ENCODE results near the gene GPSM3.

GPSM3 gene

DNA sequence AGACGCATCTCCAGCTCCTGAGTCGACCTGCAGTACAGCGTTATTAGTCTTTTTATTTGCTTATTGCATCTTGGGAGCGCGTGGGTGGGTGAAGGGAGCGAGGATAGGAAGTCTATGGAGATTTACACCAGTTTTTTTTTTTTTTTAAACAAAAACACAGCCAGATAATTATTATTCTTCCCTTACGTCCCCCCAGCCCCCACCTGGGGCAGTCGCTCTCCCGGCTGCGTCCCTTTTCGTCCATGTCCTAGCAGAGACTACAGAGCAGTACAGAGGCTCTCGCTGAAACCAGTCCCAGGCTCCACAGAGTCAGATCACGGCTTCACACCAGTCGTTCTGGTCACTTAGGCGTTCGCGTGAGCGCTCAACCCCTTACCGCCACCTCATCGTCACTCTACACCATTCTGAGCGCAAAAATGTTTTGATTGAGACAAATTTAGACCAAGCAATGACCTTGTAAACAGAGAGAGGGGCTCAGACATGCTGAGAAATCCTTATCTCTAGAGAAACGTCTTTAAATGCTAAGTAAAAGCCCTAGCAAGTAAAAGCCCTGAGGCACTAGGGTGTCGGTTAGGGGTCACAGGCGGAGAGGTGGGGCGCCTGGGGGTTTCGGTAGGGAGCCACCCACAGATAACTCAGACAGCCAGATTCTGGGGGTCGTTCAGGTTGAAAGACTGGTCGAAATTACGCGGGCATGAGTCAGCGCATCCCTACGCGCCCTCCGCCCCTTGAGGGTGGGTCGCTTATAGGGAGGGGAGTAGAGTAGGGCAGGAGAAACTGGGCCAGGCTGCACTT is 39.5 kb downstream of the GPSM3 start:
- peak overlapping the region; percentile 92 for H3K27ac ChIP-seq (ENCODE audit: low read depth, low read length)
- peaks cover 22% of the 10 kb centered on the region for H3K36me3 ChIP-seq (ENCODE audit: insufficient read depth, low read length)
- 2% methylated on average over 32 of the region's 35 CpGs for WGBS
- peak overlapping the region; percentile 92 for H3K4me3 ChIP-seq (ENCODE audit: low read length)
- H3K4me1 ChIP-seq (ENCODE audit: insufficient read depth, low read length) = peaks cover 8% of the 10 kb centered on the region
- no peaks in the 10 kb centered on the region for H3K9me3 ChIP-seq (ENCODE audit: insufficient read depth, low read depth, low read length)
- peaks cover 24% of the 10 kb centered on the region for H3K27me3 ChIP-seq (ENCODE audit: insufficient read depth, low read length)
- peak overlapping the region; percentile 87 for H3K9ac ChIP-seq (ENCODE audit: low read depth, low read length)

DNA sequence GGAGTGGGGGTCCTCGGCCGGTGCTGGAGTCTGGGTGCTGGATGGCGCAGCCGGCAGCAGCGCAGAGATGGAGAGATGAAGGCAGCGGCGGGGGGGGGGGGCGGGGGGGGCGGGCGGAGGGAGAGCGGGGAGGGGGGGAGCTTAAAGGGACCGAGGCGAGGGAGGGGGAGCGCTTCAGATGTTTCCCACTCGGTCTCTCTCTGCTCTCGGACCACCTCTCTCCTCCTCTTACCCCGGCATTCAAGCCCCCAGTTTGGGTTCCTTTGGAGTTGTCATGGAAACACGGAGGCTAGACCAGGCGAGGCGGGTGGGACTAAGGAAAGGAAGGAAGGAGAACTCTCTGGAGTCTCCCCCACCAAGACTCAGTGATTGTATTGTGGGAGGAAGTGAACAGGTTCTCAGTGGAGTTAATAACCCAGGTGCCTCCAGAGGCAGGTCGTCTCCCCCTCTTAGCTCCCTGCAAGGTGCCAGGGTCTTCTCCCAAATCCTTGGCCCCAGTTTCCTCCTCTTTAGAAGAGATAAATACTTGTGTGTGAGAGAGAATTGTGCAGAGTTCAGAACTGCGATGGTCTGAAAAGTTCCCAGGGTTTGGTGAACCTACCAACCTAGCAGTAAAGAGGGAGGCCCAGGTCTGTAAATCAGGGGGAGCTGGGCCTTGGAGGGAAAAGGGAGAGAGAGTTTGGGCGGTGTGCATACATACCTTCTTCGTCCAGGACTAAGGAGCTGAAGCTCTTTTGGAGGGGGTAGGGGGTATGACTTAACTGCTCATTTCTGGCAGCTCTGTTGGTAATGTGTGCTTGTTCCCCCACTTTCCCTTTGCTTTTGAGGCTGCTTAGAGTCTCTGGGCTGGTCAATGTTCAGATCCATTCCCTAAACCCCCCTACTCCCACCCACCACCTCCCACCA is 40.3 kb downstream of the GPSM3 start, which contains the start of gene PRRT1:
Gene PRRT1, minus strand, starts transcription at position 77 of the 906 bp plus-strand sequence. CDS start 112 bp downstream, outside the sequence.
- Histone ChIP-seq H3K27ac (ENCODE audit: low read depth, low read length) (peak within 1 kb of the TSS; percentile 92; the same call in 1 of the 2 replicates), H3K4me1 (ENCODE audit: insufficient read depth, low read length) (peaks cover 8% of the 10 kb centered on the region), H3K36me3 (ENCODE audit: insufficient read depth, low read length) (peaks cover 13% of the 10 kb centered on the region), H3K9me3 (ENCODE audit: insufficient read depth, low read depth, low read length) (no peaks in the 10 kb centered on the region), H3K4me3 (ENCODE audit: low read length) (peak within 1 kb of the TSS; percentile 92), H3K27me3 (ENCODE audit: insufficient read depth, low read length) (peaks cover 24% of the 10 kb centered on the region), H3K9ac (ENCODE audit: low read depth, low read length) (peak within 1 kb of the TSS; percentile 87; the same call in 1 of the 2 replicates)
- 10% methylated on average over 9 of the region's 24 CpGs for WGBS

DNA sequence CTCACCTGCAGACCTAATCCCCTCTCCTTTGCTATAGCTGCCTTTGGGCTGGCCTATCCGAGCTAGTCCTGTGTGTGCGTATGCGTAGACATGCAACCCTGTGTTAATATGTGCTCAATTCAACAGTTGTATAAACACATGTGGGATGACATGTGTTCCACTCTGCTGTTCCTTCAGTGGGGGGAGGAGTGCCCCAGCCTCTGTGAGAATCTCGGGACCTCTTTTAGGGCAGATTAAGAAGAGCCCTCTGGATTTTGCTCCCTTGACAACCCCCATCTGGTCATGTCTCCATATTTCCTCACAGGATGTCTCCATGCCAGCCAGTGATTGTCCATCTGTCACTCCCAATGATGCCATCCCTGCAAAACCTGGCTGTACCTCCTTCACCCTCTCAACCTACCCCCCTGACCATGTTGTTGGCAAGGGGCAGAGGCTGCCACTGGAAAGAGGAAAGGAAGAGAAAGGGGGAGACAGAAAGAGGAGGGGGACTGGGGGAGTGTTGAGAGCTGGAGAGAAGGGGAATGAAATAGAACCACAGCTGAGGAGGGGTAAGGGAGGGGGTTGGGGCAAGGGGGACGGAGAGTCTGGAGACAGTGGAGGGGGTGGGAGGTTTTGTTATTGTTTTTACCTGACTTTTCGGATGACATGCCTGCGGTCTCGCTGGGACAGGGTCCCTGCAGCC is 41.1 kb downstream of the GPSM3 start:
- Histone ChIP-seq H3K27ac (ENCODE audit: low read depth, low read length) (no peak overlapping the region), H3K4me3 (ENCODE audit: low read length) (no peak overlapping the region; the same call in none of the 2 replicates), H3K27me3 (ENCODE audit: insufficient read depth, low read length) (peaks cover 24% of the 10 kb centered on the region), H3K9me3 (ENCODE audit: insufficient read depth, low read depth, low read length) (no peaks in the 10 kb centered on the region), H3K36me3 (ENCODE audit: insufficient read depth, low read length) (peaks cover 5% of the 10 kb centered on the region), H3K9ac (ENCODE audit: low read depth, low read length) (no peak overlapping the region), H3K4me1 (ENCODE audit: insufficient read depth, low read length) (peaks cover 14% of the 10 kb centered on the region)
- WGBS = 34% methylated on average over 8 of the region's 8 CpGs

- Histone ChIP-seq H3K27ac (ENCODE audit: low read depth, low read length) (no peak overlapping the region), H3K4me3 (ENCODE audit: low read length) (peak overlapping the region; percentile 47), H3K27me3 (ENCODE audit: insufficient read depth, low read length) (peaks cover 24% of the 10 kb centered on the region), H3K9ac (ENCODE audit: low read depth, low read length) (no peak overlapping the region), H3K36me3 (ENCODE audit: insufficient read depth, low read length) (no peaks in the 10 kb centered on the region), H3K4me1 (ENCODE audit: insufficient read depth, low read length) (peaks cover 19% of the 10 kb centered on the region), H3K9me3 (ENCODE audit: insufficient read depth, low read depth, low read length) (no peaks in the 10 kb centered on the region)
- WGBS = 52% methylated on average over 55 of the region's 55 CpGs
Observed at GRCh38 chr6:32149932-32150870, 42.2 kb downstream of the GPSM3 start.

- H3K36me3 ChIP-seq (ENCODE audit: insufficient read depth, low read length) = no peaks in the 10 kb centered on the region
- no peak overlapping the region for H3K9ac ChIP-seq (ENCODE audit: low read depth, low read length)
- H3K27me3 ChIP-seq (ENCODE audit: insufficient read depth, low read length) = peaks cover 24% of the 10 kb centered on the region
- no peaks in the 10 kb centered on the region for H3K9me3 ChIP-seq (ENCODE audit: insufficient read depth, low read depth, low read length)
- no peak overlapping the region for H3K4me3 ChIP-seq (ENCODE audit: low read length)
- WGBS = 95% methylated on average over 47 of the region's 47 CpGs
- peaks cover 19% of the 10 kb centered on the region for H3K4me1 ChIP-seq (ENCODE audit: insufficient read depth, low read length)
- H3K27ac ChIP-seq (ENCODE audit: low read depth, low read length) = no peak overlapping the region
Observed at GRCh38 chr6:32149092-32149755, 43.2 kb downstream of the GPSM3 start.

- Histone ChIP-seq H3K27me3 (ENCODE audit: insufficient read depth, low read length) (peaks cover 24% of the 10 kb centered on the region), H3K9me3 (ENCODE audit: insufficient read depth, low read depth, low read length) (no peaks in the 10 kb centered on the region), H3K4me1 (ENCODE audit: insufficient read depth, low read length) (peaks cover 19% of the 10 kb centered on the region), H3K36me3 (ENCODE audit: insufficient read depth, low read length) (no peaks in the 10 kb centered on the region), H3K27ac (ENCODE audit: low read depth, low read length) (no peak overlapping the region), H3K9ac (ENCODE audit: low read depth, low read length) (no peak overlapping the region), H3K4me3 (ENCODE audit: low read length) (peak overlapping the region; percentile 31; the same call in 1 of the 2 replicates)
- WGBS = 89% methylated on average over 38 of the region's 39 CpGs
Observed at GRCh38 chr6:32148289-32149091, 44.0 kb downstream of the GPSM3 start.

DNA sequence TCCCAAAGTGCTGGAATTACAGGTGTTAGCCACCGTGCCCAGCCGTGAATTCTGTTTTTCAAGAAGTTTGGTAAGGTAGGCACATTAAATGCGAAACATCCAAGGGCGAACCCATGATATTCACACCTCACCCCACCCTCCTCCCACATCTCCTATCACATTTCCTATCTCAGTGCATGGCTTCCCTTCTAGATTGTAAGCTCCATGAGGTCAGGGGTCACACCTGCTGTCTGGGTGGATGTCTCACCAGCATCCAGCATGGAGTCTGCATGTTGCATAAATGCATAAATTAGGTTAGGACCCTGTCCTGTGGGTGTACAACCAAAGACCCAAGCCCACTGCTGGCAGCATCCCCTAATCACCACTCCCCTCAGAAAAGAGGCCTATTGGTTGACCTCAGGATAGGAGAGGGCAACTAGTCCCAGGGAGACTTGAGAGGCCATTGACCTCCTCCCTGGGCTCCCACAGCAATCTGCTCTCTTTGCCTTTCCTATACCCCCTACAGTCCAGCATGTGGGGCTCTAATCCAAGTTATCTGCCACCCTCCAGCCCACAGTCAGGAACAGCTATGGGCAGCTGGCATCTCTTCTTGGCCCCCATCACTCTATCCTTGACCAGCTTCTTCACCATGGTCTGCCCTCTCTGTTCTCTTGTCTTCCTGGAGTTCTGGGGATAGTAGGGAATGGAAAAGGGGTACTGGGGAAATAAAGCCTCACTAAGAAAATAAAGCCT is 44.9 kb downstream of the GPSM3 start:
- H3K4me3 ChIP-seq (ENCODE audit: low read length) = no peak overlapping the region
- peaks cover 18% of the 10 kb centered on the region for H3K4me1 ChIP-seq (ENCODE audit: insufficient read depth, low read length)
- H3K27ac ChIP-seq (ENCODE audit: low read depth, low read length) = no peak overlapping the region
- H3K27me3 ChIP-seq (ENCODE audit: insufficient read depth, low read length) = peaks cover 24% of the 10 kb centered on the region
- no peaks in the 10 kb centered on the region for H3K36me3 ChIP-seq (ENCODE audit: insufficient read depth, low read length)
- no peaks in the 10 kb centered on the region for H3K9me3 ChIP-seq (ENCODE audit: insufficient read depth, low read depth, low read length)
- H3K9ac ChIP-seq (ENCODE audit: low read depth, low read length) = no peak overlapping the region
- WGBS = 98% methylated on average over 4 of the region's 4 CpGs

DNA sequence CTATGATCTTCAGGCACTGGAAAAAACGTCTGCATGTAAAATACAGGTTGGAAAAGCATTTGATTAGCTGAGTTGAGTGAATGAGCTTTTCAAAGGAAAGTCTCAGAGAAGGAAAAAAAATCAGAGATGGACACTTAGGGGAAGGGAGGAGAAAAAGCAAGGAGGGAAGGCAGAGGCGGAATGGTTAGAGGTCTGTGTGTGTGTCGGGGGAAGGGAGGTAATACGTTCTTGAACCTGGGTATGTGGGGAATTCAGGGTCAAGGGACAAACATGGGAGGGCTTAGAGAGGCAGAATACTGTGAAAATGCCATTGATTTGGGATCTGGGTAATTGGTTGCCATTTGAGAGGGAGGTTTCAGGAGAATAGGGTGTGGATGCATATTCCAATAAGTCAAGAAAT is 45.8 kb downstream of the GPSM3 start:
- 39% methylated on average over 4 of the region's 4 CpGs for whole genome bisulfite sequencing

GRCh38 chr6:32146287-32146686 is 46.2 kb downstream of the GPSM3 start:
- 77% methylated on average over 1 of the region's 1 CpG for WGBS
- Histone ChIP-seq H3K27ac (ENCODE audit: low read depth, low read length) (no peak overlapping the region), H3K4me3 (ENCODE audit: low read length) (no peak overlapping the region; the same call in 1 of the 2 replicates), H3K9ac (ENCODE audit: low read depth, low read length) (peak overlapping the region; percentile 24; the same call in 1 of the 2 replicates), H3K4me1 (ENCODE audit: insufficient read depth, low read length) (peaks cover 11% of the 10 kb centered on the region; the same call in 1 of the 2 replicates), H3K9me3 (ENCODE audit: insufficient read depth, low read depth, low read length) (no peaks in the 10 kb centered on the region), H3K36me3 (ENCODE audit: insufficient read depth, low read length) (no peaks in the 10 kb centered on the region), H3K27me3 (ENCODE audit: insufficient read depth, low read length) (peaks cover 15% of the 10 kb centered on the region)

More for the DNA sequence above, 45.8 kb downstream of the GPSM3 start:
- H3K9me3 ChIP-seq (ENCODE audit: insufficient read depth, low read depth, low read length) = no peaks in the 10 kb centered on the region
- no peak overlapping the region; the same call in 1 of the 2 replicates for H3K4me3 ChIP-seq (ENCODE audit: low read length)
- H3K27ac ChIP-seq (ENCODE audit: low read depth, low read length) = no peak overlapping the region
- H3K36me3 ChIP-seq (ENCODE audit: insufficient read depth, low read length) = no peaks in the 10 kb centered on the region
- peaks cover 17% of the 10 kb centered on the region for H3K27me3 ChIP-seq (ENCODE audit: insufficient read depth, low read length)
- peak overlapping the region; percentile 24; the same call in 1 of the 2 replicates for H3K9ac ChIP-seq (ENCODE audit: low read depth, low read length)
- peaks cover 11% of the 10 kb centered on the region; the same call in 1 of the 2 replicates for H3K4me1 ChIP-seq (ENCODE audit: insufficient read depth, low read length)

Measured in HUES64 (cell line).